Right lobe of liver (tissue), 6 donors: ENCODE measurements around the gene MCM10. TPM values are rescaled to one million over a fixed set of nuclear protein-coding genes. Genes with fewer than 3 reads are reported as not detected.

Source experiments
- ATAC-seq, 4 donors: fragments of 200-7000 bp; cut with Tn5 transposase; one replicate each; pipeline ENCODE4 v1.9.1; 2020; ENCODE audit warnings: mild to moderate bottlenecking in 4 of 4, moderate library complexity in 4 of 4
- DNase-seq, 3 donors: peaks; one replicate each; pipeline ENCODE4 v3.0.0-alpha.2; 2020
- H3K27ac ChIP-seq, 3 donors: fragments of 200-600 bp; one replicate each; pipeline ENCODE4 v1.8.0; 2022
- H3K27me3 ChIP-seq, 2 donors: fragments of 200-600 bp; one replicate each; pipeline ENCODE4 v1.8.0; 2022
- H3K36me3 ChIP-seq, 4 donors: fragments of 200-600 bp; sonication (generic) in 1 of 4; one replicate each; pipeline versions ENCODE4 v1.5.1 to v1.8.0; 2017 to 2022; ENCODE audit warnings: control low read depth in 1 of 4
- H3K4me1 ChIP-seq, 4 donors: fragments of 200-600 bp; sonication (generic) in 1 of 4; one replicate each; pipeline versions ENCODE4 v1.5.1 to v1.8.0; 2017 to 2022; ENCODE audit warnings: control low read depth in 1 of 4
- H3K4me3 ChIP-seq, 3 donors: fragments of 200-600 bp; one replicate each; pipeline ENCODE4 v1.8.0; 2022
- H3K9me3 ChIP-seq, 4 donors: fragments of 200-600 bp; sonication (generic) in 1 of 4; one replicate each; pipeline versions ENCODE4 v1.5.1 to v1.8.0; 2017 to 2022; ENCODE audit warnings: control low read depth in 1 of 4
- POLR2A ChIP-seq: fragments of 450-650 bp; IDR thresholded peaks from one replicate; pipeline ENCODE4 v1.6.1; 2017; ENCODE audit warnings: antibody characterized with exemption, mild to moderate bottlenecking
- WGBS: methylation state at CpG from one replicate; pipeline ENCODE4 v1.1.6; 2018; ENCODE audit warnings: low coverage, low lambda C conversion rate; ENCODE audit not compliant: insufficient coverage; ENCODE audit errors: missing lambda C conversion rate; 5-methylcytosine and 5-hydroxymethylcytosine counted together
- intact Hi-C, 2 donors: fragments of 100-400 bp; cut with DNase I; formaldehyde crosslinking; loops; one replicate each; pipeline versions ENCODE4 v1.11.2 to v1.14.1; 2022
- total RNA-seq, 6 experiments: library from RNA; depleted of rRNA in 2 of 6; stranded (reverse); fragments of >200 nt in 2 of 6; fragmentation: NEBNext Ultra II Directional in 3 of 6; extraction: Animal tissue kit (Norgen Biotek cat#: 25700) in 3 of 6; gene quantifications; one replicate each; pipeline versions ENCODE4 v1.1.0 to v1.2.4, GENCODE V29; 2016 to 2023
- TF ChIP-seq, protein P1 (sequence below), 4 donors: fragments of 200-600 bp in 3 of 4; fragments of 450-650 bp in 1 of 4; IDR thresholded peaks; one replicate each; pipeline versions ENCODE4 v1.5.1 to v1.8.0; 2016 to 2022; ENCODE audit warnings: antibody characterized with exemption in 4 of 4, mild to moderate bottlenecking in 2 of 4
- donor health status: DM: no; HTN: yes; CAD: no.
- donor health status: DM: no; HTN: no; CAD: no.
- donor health status: DM: no; HTN: no; CAD: no.
- donor health status: DM: no; HTN: yes; CAD: no.
- donor health status: DM: no; HTN: yes; CAD: no.

Gene MCM10
- total RNA-seq, 6 experiments from 2014 or later, result 0.05 to 6.4 (median 0.64) TPM; not detected in 1

DNA sequence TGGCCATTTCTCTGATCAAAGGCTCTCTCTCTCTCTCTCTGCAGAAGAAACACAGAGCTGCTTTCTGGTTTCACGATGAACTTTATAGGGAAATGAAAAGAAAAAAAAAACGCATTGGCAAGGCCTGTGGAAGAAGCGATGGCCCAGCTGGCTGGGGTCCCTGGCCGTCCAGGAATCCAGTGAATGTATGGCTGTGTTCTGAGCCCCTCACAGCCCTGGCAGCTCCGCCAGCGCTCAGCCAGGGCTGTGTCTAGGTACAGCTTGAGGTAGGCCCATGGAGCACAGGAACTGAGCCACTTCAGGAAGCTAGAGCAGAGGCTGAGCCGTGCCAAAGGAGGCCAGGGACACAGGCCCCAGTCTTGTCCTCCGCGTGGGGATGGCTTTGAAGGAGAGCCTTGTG is 85.9 kb downstream of the MCM10 start:
- Histone ChIP-seq H3K36me3 (no peaks in the 10 kb centered on the region), H3K27me3 (no peaks in the 10 kb centered on the region), H3K4me3 (no peak overlapping the region), H3K4me1 (no peaks in the 10 kb centered on the region), H3K9me3 (no peaks in the 10 kb centered on the region), H3K27ac (no peak overlapping the region)
- intact Hi-C loops, result no loop called here
- no peak for DNase-seq
- TF ChIP-seq POLR2A, result no peak
- TF ChIP-seq, protein P1, sequence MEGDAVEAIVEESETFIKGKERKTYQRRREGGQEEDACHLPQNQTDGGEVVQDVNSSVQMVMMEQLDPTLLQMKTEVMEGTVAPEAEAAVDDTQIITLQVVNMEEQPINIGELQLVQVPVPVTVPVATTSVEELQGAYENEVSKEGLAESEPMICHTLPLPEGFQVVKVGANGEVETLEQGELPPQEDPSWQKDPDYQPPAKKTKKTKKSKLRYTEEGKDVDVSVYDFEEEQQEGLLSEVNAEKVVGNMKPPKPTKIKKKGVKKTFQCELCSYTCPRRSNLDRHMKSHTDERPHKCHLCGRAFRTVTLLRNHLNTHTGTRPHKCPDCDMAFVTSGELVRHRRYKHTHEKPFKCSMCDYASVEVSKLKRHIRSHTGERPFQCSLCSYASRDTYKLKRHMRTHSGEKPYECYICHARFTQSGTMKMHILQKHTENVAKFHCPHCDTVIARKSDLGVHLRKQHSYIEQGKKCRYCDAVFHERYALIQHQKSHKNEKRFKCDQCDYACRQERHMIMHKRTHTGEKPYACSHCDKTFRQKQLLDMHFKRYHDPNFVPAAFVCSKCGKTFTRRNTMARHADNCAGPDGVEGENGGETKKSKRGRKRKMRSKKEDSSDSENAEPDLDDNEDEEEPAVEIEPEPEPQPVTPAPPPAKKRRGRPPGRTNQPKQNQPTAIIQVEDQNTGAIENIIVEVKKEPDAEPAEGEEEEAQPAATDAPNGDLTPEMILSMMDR (IDR thresholded peaks at IDR 0.05), result no peak
- ATAC-seq, result no peak
- 71% methylated on average over 6 of the region's 9 CpGs for WGBS

DNA sequence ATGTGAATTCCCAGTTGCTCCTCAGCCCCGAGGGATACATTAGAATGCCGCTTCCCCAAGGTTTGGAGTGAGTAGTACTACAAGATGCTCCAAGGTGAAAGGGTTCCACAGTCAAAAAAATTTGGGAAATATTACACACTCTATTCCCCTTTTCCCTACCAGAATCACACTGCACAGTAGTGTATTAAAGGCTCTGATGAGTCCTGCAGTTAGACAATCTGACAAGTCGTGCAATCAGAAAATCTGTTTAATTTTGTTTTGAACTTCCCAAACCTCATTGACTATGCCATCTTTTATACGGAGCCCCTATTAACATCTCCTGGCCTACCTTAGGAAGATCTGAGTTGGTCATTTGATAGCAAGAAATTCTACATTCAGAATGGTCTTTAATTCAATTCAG is 86.4 kb downstream of the MCM10 start:
- WGBS, result 78% methylated on average over 4 of the region's 4 CpGs
- ATAC-seq (no peak), DNase-seq (no peak)
- no peaks in the 10 kb centered on the region for H3K36me3 ChIP-seq
- H3K4me3 ChIP-seq, result no peak overlapping the region
- no peaks in the 10 kb centered on the region for H3K27me3 ChIP-seq
- H3K27ac ChIP-seq, result no peak overlapping the region
- TF ChIP-seq POLR2A, result no peak
- TF ChIP-seq, protein P1 (IDR thresholded peaks at IDR 0.05), result no peak
- intact Hi-C loops, result no loop called here
- no peaks in the 10 kb centered on the region for H3K4me1 ChIP-seq
- H3K9me3 ChIP-seq, result no peaks in the 10 kb centered on the region

DNA sequence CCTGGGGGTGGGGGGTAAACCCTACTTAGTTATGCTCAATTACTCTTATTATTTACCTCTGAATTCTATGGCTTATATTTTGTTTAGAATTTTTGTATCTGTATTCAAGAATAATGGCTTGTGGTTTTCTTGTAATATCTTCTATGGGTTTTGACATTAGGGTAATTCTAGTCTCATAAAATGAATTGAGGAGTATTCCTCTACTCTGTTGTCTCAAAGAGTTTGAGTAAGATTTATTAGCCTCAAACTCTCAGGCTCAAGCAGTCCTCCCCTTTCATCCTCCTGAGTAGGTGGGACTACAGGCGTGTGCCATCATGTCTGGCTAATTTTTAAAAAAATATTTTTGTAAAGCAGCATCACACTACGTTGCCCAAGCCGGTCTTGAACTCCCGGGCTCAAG is 92.4 kb downstream of the MCM10 start:
- no peak overlapping the region for H3K4me3 ChIP-seq
- H3K9me3 ChIP-seq, result no peaks in the 10 kb centered on the region
- DNase-seq (no peak), ATAC-seq (no peak)
- intact Hi-C loops, result no loop called here
- TF ChIP-seq, protein P1 (IDR thresholded peaks at IDR 0.05), result no peak
- TF ChIP-seq POLR2A, result no peak
- H3K4me1 ChIP-seq, result no peaks in the 10 kb centered on the region
- H3K36me3 ChIP-seq, result no peaks in the 10 kb centered on the region
- WGBS, result 52% methylated on average over 4 of the region's 4 CpGs
- no peaks in the 10 kb centered on the region for H3K27me3 ChIP-seq
- H3K27ac ChIP-seq, result no peak overlapping the region

DNA sequence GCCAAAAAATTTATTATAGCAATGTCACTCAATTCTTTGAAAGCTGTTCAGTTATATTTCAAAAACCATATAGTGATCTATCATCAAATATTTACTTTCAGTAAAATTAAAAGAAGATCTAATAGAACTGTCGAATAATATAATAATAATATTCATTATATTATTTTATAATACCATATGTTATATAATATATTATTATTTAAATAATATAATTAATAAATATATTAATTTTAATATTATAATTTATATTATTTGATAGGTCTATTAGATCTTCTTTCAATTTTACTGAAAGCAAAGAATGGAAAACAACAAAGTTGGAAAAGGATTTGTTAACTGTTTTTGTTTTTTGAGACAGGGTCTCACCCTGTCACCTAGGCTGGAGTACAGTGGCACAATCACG is 95.3 kb downstream of the MCM10 start:
- Histone ChIP-seq H3K27me3 (no peaks in the 10 kb centered on the region), H3K4me1 (no peaks in the 10 kb centered on the region), H3K9me3 (no peaks in the 10 kb centered on the region), H3K4me3 (no peak overlapping the region), H3K27ac (no peak overlapping the region), H3K36me3 (no peaks in the 10 kb centered on the region)
- TF ChIP-seq, protein P1 (IDR thresholded peaks at IDR 0.05), result no peak
- no peak for TF ChIP-seq POLR2A
- ATAC-seq, result no peak
- DNase-seq, result no peak
- intact Hi-C loops, result no loop called here
- 78% methylated on average over 2 of the region's 2 CpGs for WGBS

DNA sequence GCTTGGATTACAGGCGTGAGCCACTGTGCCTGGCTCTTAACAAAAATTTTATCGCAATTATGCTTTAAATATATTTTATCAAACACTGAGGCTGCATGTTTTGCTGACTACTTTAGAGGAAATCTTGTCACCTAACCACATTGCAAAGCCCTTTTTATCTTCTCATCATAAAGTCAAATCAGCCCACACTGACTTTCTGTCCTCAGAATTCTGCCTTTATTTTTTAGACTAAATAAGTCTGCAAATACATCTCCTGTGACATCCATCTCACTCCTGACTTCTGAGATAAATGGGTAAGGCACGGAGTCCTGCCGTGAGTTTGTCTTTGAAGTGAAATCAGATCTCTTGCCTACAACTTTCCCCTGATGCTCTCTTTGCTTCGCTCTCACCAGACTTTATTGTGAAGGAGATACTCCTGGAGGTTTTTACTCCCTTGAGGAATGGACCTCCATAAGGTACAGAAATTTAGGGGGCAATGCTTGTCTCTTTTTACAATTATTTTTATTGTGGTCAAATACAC is 96.3 kb downstream of the MCM10 start:
- no peak overlapping the region for H3K27ac ChIP-seq
- 94% methylated on average over 4 of the region's 5 CpGs for WGBS
- DNase-seq (no peak), ATAC-seq (no peak)
- H3K36me3 ChIP-seq, result no peaks in the 10 kb centered on the region
- no peaks in the 10 kb centered on the region for H3K27me3 ChIP-seq
- no peak overlapping the region for H3K4me3 ChIP-seq
- TF ChIP-seq POLR2A, result no peak
- TF ChIP-seq, protein P1 (IDR thresholded peaks at IDR 0.05), result no peak
- no peaks in the 10 kb centered on the region for H3K9me3 ChIP-seq
- intact Hi-C loops, result no loop called here
- no peaks in the 10 kb centered on the region for H3K4me1 ChIP-seq
